Measurements from ENCODE around the gene FAM72C.
"Not testable (repeated sequence)": the region's sequence is repeated elsewhere in the genome, so short reads cannot be mapped to it uniquely, and the experiment has no call there.

GRCh38 chr1:144001077-144001476 lies 29.3 kb upstream of the FAM72C start:
- not testable (repeated sequence) for TF ChIP-seq CTCF (IDR thresholded peaks at IDR 0.05; ENCODE audit: low read depth, low read length); EZH2phosphoT487 (IDR thresholded peaks at IDR 0.05; ENCODE audit: low read depth)
